Subcutaneous abdominal adipose tissue (tissue), 5 donors: ENCODE measurements around the gene RUFY3.
A peak's percentile ranks its signal among the peaks of the same experiment; 100 is the strongest.
"Not testable (repeated sequence)": the region's sequence is repeated elsewhere in the genome, so short reads cannot be mapped to it uniquely, and the experiment has no call there.

Experiments used
- H3K27ac ChIP-seq: one replicate; pipeline ENCODE4 v1.7.0; 2013; ENCODE audit warnings: low read depth, mild to moderate bottlenecking, inconsistent platforms, low read length, moderate library complexity
- H3K27me3 ChIP-seq, 5 donors: one replicate each; pipeline ENCODE4 v1.7.0; 2013; ENCODE audit warnings: low read length in 5 of 5, inconsistent platforms in 1 of 5; ENCODE audit not compliant: control insufficient read depth in 5 of 5, insufficient read depth in 4 of 5
- H3K36me3 ChIP-seq, 5 donors: one replicate each; pipeline ENCODE4 v1.7.0; 2013; ENCODE audit warnings: low read length in 5 of 5; ENCODE audit not compliant: control insufficient read depth in 5 of 5, insufficient read depth in 5 of 5
- H3K4me1 ChIP-seq, 5 donors: one replicate each; pipeline ENCODE4 v1.7.0; 2013; ENCODE audit warnings: low read length in 5 of 5, mild to moderate bottlenecking in 3 of 5, moderate library complexity in 1 of 5; ENCODE audit not compliant: control insufficient read depth in 5 of 5, insufficient read depth in 5 of 5
- H3K4me3 ChIP-seq, 5 donors: one replicate each; pipeline ENCODE4 v1.7.0; 2013; ENCODE audit warnings: low read length in 5 of 5, low read depth in 1 of 5
- H3K9ac ChIP-seq, 5 donors: one replicate each; pipeline ENCODE4 v1.7.0; 2013; ENCODE audit warnings: low read length in 5 of 5, mild to moderate bottlenecking in 4 of 5, moderate library complexity in 3 of 5
- H3K9me3 ChIP-seq, 5 donors: one replicate each; pipeline ENCODE4 v1.7.0; 2013; ENCODE audit warnings: low read length in 5 of 5; ENCODE audit not compliant: control insufficient read depth in 5 of 5
- donor health status: healthy.
- donor health status: healthy.
- donor health status: healthy.
- donor health status: healthy.
- donor health status: healthy.

RUFY3 gene

DNA sequence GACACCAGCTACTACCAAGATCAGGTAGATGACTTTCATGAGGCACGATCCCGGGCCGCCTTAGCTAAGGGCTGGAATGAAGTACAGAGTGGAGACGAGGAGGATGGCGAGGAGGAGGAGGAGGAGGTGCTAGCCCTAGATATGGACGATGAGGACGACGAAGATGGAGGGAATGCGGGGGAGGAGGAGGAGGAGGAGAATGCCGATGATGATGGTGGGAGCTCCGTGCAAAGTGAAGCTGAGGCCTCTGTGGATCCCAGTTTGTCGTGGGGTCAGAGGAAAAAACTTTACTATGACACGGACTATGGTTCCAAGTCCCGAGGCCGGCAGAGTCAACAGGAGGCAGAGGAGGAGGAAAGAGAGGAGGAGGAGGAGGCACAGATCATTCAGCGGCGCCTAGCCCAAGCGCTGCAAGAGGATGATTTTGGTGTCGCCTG, 33.0 kb upstream of the RUFY3 start:
- H3K4me3 ChIP-seq = peak overlapping the region; percentile 77 to 100 (median 97)
- H3K27me3 ChIP-seq = no peaks in the 10 kb centered on the region
- H3K36me3 ChIP-seq = peaks cover 0 to 5% (median 2%) of the 10 kb centered on the region in 5 donors
- no peaks in the 10 kb centered on the region for H3K9me3 ChIP-seq
- H3K9ac ChIP-seq = peak overlapping the region; percentile 76 to 94 (median 91)
- H3K27ac ChIP-seq = peak overlapping the region; percentile 96
- peaks cover 9 to 39% (median 28%) of the 10 kb centered on the region in 5 donors for H3K4me1 ChIP-seq

DNA sequence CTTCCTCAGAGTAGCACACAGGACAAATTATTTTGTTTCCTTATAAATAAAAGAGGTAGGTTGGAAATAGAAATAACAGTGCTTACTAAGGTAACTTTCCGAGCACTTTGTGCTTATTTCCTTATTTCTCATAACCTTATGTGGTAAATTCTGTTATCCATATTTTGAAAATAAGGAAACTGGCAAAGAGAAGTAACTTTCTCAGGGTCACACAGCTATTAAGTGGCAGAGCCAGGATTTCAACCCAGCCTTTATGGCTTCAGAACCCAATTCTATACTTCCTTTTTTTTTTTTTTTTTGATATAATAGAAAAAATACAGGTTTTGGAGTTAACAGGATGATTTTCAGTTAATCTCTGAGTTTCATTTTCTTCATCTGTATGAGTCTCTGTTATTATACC, 30.1 kb upstream of the RUFY3 start:
- peak overlapping the region in 1 of 5 donors; percentile 28 for H3K9ac ChIP-seq
- no peaks in the 10 kb centered on the region for H3K27me3 ChIP-seq
- H3K9me3 ChIP-seq = no peaks in the 10 kb centered on the region
- peaks cover 0 to 5% (median 2%) of the 10 kb centered on the region in 5 donors for H3K36me3 ChIP-seq
- H3K4me3 ChIP-seq = no peak overlapping the region
- H3K27ac ChIP-seq = no peak overlapping the region
- peaks cover 9 to 39% (median 28%) of the 10 kb centered on the region in 5 donors for H3K4me1 ChIP-seq

DNA sequence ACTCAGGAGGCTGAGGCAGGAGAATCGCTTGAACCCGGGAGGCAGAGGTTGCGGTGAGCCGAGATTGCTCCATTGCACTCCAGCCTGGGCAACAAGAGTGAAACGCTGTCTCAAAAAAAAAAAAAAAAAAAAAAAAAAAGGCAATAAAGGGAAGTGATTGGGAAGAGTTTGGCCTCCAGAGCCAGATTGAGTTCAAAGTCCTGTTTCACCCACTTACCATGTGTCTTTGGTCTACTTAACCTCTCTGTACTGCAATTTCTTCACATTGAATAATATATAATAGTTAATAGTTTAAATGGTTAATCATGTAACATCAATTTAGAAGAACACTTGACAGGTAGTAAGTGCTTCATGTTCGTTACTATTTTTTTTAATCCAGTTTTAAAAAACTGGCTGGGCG, 27.1 kb upstream of the RUFY3 start:
- H3K4me1 ChIP-seq = peaks cover 0 to 20% (median 15%) of the 10 kb centered on the region in 5 donors
- not testable (repeated sequence) for H3K27me3 ChIP-seq, H3K4me3 ChIP-seq, H3K9ac ChIP-seq, H3K9me3 ChIP-seq, H3K27ac ChIP-seq, H3K36me3 ChIP-seq

DNA sequence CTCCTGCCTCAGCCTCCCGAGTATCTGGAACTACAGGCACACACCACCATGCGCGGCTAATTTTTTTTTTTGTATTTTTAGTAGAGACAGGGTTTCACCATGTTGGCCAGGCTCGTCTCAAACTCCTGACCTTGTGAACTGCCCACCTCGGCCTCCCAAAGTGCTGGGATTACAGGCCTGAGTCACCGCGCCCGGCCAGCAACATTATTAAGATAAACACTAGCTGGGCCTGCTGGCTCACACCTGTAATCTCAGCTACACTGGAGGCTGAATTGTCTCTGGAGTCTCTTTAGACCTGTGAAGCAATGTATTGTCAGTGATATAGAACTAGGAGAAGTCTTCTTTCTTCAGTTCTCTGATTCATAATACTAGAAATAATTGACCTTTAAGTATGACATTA, 23.3 kb upstream of the RUFY3 start:
- H3K27me3 ChIP-seq, H3K9me3 ChIP-seq, H3K4me3 ChIP-seq, H3K36me3 ChIP-seq, H3K4me1 ChIP-seq, H3K9ac ChIP-seq, H3K27ac ChIP-seq: not testable (repeated sequence)

DNA sequence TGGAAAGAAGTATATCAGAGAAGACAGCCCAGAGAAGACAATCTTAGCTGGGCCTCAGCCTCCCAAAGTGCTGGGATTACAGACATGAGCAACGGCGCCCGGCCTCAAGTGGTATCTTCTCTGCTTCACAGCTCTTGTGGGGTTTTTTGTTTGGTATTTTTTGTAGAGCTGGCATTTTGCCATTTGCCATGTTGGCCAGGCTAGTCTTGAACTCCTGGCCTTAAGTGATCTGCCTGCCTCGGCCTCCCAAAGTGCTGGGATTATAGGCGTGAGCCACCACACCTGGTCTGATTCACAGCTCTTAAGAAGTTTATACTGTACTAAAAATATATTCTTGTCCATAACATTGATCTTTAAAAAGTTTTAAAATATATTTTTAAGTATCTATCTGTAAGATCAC, 21.1 kb upstream of the RUFY3 start:
- Histone ChIP-seq H3K4me1 (peaks cover 0 to 7% (median 3%) of the 10 kb centered on the region in 5 donors), H3K9me3 (no peaks in the 10 kb centered on the region), H3K9ac (no peak overlapping the region), H3K27ac (no peak overlapping the region), H3K4me3 (no peak overlapping the region), H3K27me3 (no peaks in the 10 kb centered on the region), H3K36me3 (no peaks in the 10 kb centered on the region)

DNA sequence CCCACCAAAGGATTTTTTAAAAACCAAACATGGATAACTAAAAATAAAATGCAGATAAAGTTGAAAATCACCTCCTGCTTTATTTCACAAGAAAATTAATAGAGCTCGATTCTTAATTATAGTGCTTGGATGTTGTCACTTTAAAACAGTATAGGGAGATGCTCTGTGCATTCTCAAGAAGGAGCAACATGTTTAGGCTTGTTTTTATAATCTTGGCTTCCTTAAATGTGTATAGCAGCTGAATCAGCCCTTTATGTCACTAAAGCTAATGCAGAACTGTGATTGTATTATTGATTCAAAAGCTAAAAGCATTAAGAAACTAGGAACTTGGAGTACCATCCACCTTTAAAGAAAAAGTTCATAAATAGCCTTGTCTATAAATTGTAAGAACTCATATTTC, 20.5 kb upstream of the RUFY3 start:
- Histone ChIP-seq H3K27ac (no peak overlapping the region), H3K36me3 (no peaks in the 10 kb centered on the region), H3K9me3 (no peaks in the 10 kb centered on the region), H3K4me1 (peaks cover 3 to 13% (median 7%) of the 10 kb centered on the region in 5 donors), H3K9ac (no peak overlapping the region), H3K27me3 (no peaks in the 10 kb centered on the region), H3K4me3 (no peak overlapping the region)

DNA sequence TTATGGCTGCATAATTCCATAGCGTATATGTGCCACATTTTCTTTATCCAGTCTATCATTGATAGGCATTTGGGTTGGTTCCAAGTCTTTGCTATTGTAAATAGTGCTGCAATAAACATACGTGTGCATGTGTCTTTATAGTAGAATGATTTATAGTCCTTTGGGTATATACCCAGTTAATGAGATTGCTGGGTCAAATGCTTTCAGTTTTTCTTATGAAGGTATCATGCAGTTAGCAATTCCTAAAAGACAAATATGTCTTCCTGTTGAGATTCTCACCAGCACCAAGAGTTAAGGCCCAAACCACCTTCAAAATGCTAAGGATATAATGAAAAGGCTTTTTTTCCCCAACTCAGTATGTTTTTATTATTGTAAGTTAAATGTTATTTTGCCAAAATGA, 19.2 kb upstream of the RUFY3 start:
- peaks cover 7 to 21% (median 13%) of the 10 kb centered on the region in 5 donors for H3K4me1 ChIP-seq
- H3K9me3 ChIP-seq, H3K4me3 ChIP-seq, H3K36me3 ChIP-seq, H3K9ac ChIP-seq, H3K27ac ChIP-seq, H3K27me3 ChIP-seq: not testable (repeated sequence)

DNA sequence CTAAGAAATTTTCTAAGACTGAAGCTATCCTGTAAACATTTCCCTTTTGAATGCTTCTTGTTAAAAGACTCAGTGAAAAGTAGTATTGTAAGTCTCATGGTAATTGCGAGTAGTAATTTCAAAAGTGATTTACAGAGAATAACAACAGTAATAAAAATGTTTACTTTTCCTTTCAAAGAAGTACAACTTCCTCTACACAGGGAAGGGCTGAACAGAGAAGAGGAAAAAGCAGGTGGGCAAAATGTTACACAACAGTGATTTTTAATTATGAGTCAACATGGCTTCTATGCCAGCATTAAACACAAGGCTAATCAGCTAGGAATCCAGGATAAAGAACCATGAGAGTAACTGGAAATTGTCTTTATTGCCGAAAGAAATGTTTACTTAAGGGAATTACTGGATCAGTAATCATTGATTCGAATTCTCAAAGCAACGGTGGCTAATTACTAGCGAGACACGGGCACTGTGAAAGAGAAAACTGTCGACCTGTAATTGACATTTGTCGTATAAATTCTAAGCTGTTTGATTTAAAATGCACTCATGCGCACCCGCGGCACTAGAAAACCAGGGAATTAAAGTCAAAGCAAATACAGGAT, 18.0 kb upstream of the RUFY3 start:
- H3K9ac ChIP-seq = peak overlapping the region; percentile 86 to 100 (median 94)
- H3K4me3 ChIP-seq = peak overlapping the region; percentile 73 to 92 (median 85)
- peaks cover 7 to 21% (median 13%) of the 10 kb centered on the region in 5 donors for H3K4me1 ChIP-seq
- H3K9me3 ChIP-seq = no peaks in the 10 kb centered on the region
- no peaks in the 10 kb centered on the region for H3K27me3 ChIP-seq
- H3K36me3 ChIP-seq = no peaks in the 10 kb centered on the region
- H3K27ac ChIP-seq = peak overlapping the region; percentile 97

DNA sequence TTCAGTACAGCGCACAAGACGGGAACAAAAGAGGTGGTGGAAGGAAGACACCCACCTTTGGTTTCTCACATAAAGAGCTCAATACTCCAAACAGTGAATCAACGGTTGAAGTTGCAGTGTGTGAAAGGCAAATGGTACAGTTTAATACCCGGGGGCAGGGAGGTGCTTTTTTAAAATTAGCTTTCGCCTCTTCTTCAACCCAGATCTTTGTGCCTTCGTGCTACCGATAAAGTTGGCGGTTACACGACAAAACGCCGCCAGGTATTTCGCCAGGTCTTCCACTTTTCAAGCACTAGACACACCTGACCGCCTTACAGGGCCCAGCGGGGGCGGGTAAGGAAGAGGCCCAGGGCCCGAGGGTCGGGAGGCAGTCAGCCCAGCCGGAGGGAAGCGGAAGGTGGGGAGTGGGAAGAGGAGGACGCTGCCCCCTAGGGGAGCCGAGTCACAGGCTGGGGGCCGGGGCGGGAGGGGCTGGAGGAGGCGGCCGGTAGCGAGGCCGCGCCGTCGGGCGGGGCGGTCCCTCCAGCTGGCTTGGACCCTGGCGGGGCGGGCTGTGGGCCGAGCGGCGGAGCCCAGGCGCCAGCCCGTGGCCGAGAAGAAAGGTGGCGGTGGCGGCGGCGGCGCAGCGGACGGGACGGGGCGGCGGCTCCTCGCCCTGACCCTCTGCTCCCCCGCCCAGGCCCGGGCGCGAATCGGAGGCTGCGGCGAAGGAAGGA, 17.4 kb upstream of the RUFY3 start:
- no peaks in the 10 kb centered on the region for H3K9me3 ChIP-seq
- H3K9ac ChIP-seq = peak overlapping the region; percentile 86 to 100 (median 94)
- H3K27me3 ChIP-seq = no peaks in the 10 kb centered on the region
- H3K4me3 ChIP-seq = peak overlapping the region; percentile 73 to 92 (median 85)
- H3K36me3 ChIP-seq = no peaks in the 10 kb centered on the region
- peaks cover 7 to 21% (median 13%) of the 10 kb centered on the region in 5 donors for H3K4me1 ChIP-seq
- peak overlapping the region; percentile 97 for H3K27ac ChIP-seq

DNA sequence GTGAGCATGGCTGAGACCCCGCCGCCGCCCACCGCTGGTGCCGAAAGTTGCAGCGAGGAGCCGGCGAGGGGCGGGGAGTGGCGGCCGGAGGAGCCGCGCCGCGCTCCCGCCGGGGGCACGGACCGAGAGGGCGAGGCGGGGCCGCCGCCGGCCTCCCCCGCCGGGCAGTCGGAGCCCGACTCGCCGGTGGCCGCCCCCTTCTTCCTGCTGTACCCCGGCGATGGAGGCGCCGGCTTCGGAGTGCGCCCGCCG, 16.9 kb upstream of the RUFY3 start:
- Histone ChIP-seq H3K4me3 (peak overlapping the region in 4 of 5 donors; percentile 73 to 92 (median 83)), H3K27ac (peak overlapping the region; percentile 97), H3K27me3 (no peaks in the 10 kb centered on the region), H3K9me3 (no peaks in the 10 kb centered on the region), H3K9ac (peak overlapping the region in 3 of 5 donors; percentile 86 to 99 (median 94)), H3K4me1 (peaks cover 7 to 21% (median 13%) of the 10 kb centered on the region in 5 donors), H3K36me3 (no peaks in the 10 kb centered on the region)
